GM12878 (cell line): Measurements from ENCODE around the gene SRC. TPM values are rescaled to one million over a fixed set of nuclear protein-coding genes. Genes with fewer than 3 reads are reported as not detected.

Experiments
- ATAC-seq: fragments of 200-7000 bp; cut with Tn5 transposase; 3 replicates; pipeline ENCODE4 v1.9.1; 2020; ENCODE audit warnings: mild to moderate bottlenecking, moderate library complexity
- BruUV-seq: library from RNA; stranded (reverse); fragments of 400-500 nt; replicated peaks from 2 replicates; lab custom pipeline; 2021; lab: Mats Ljungman, UMichigan
- CTCF ChIA-PET: fragments of 300-600 bp; sonication (Branson Sonifier 250); formaldehyde crosslinking; extraction: SDS; loops from one replicate; lab custom pipeline; 2021; ENCODE audit warnings: inconsistent platforms; lab: Yijun Ruan, JAX
- POLR2A ChIA-PET: fragments of 350-600 bp; formaldehyde crosslinking; extraction: SDS; loops from one replicate; lab custom pipeline; 2021; ENCODE audit warnings: inconsistent platforms; lab: Charles Lee
- RAD21 ChIA-PET: fragments of 300-600 bp; sonication (Branson Sonifier 250); formaldehyde crosslinking; loops from one replicate; lab custom pipeline; 2023; ENCODE audit warnings: antibody characterized with exemption; ENCODE audit not compliant: unreplicated experiment; lab: Charles Lee
- SMC1A ChIA-PET: fragments of 300-600 bp; sonication (Branson Sonifier 250); formaldehyde crosslinking; loops from one replicate; lab custom pipeline; 2023; ENCODE audit not compliant: unreplicated experiment, uncharacterized antibody; lab: Charles Lee
- DNase-seq: peaks from one replicate; pipeline ENCODE4 v3.0.0-alpha.2; 2011; ENCODE audit warnings: low read depth, low spot score
- FAIRE-seq: peaks from 3 replicates; lab custom pipeline; 2011; peaks lifted over from hg19 to GRCh38; lab: Jason Lieb, UNC
- H2AFZ ChIP-seq: 2 replicates; pipeline ENCODE4 v1.6.0; 2011; ENCODE audit warnings: low read depth, low read length, control low read depth; ENCODE audit not compliant: control insufficient read depth
- H3K27ac ChIP-seq: 2 replicates; pipeline ENCODE4 v1.5.1; 2011; ENCODE audit warnings: control low read depth; ENCODE audit not compliant: control insufficient read depth, insufficient read depth
- H3K27me3 ChIP-seq, 2 experiments: replicated peaks in 1 of 2; 2 replicates each; pipeline versions ENCODE4 v1.6.0 to v1.6.1; 2011; ENCODE audit warnings: low read length in 1 of 2; ENCODE audit not compliant: control insufficient read depth in 2 of 2, insufficient read depth in 2 of 2
- H3K36me3 ChIP-seq, 2 experiments: 2 replicates each; pipeline ENCODE4 v1.5.1; 2011; ENCODE audit warnings: low read length in 1 of 2; ENCODE audit not compliant: control insufficient read depth in 2 of 2, insufficient read depth in 2 of 2
- H3K4me1 ChIP-seq: 2 replicates; pipeline ENCODE4 v1.6.1; 2011; ENCODE audit warnings: mild to moderate bottlenecking, low read length, moderate library complexity, mixed read lengths; ENCODE audit not compliant: control insufficient read depth, insufficient read depth
- H3K4me2 ChIP-seq: 2 replicates; pipeline ENCODE4 v1.6.0; 2011; ENCODE audit warnings: control low read depth; ENCODE audit not compliant: control insufficient read depth, insufficient read depth
- H3K4me3 ChIP-seq: fragments of 200-600 bp; sonication (generic); 2 replicates; pipeline ENCODE4 v1.5.1; 2016
- H3K79me2 ChIP-seq: 2 replicates; pipeline ENCODE4 v1.6.0; 2011; ENCODE audit warnings: low read length; ENCODE audit not compliant: control insufficient read depth, insufficient read depth
- H3K9ac ChIP-seq: 2 replicates; pipeline ENCODE4 v1.8.0; 2011; ENCODE audit warnings: low read length, control low read depth, mixed read lengths; ENCODE audit not compliant: control insufficient read depth, insufficient read depth
- H3K9me3 ChIP-seq: replicated peaks from 3 replicates; pipeline ENCODE4 v1.5.1; 2011; ENCODE audit warnings: mild to moderate bottlenecking, low read length; ENCODE audit not compliant: control insufficient read depth, insufficient read depth
- H4K20me1 ChIP-seq: 2 replicates; pipeline ENCODE4 v1.6.0; 2011; ENCODE audit not compliant: control insufficient read depth, insufficient read depth
- ASH2L ChIP-seq: fragments of 300-600, 200-600 bp; sonication (generic); IDR thresholded peaks from 2 replicates; pipeline ENCODE4 v1.6.1; 2017; ENCODE audit warnings: low read depth, mild to moderate bottlenecking, borderline replicate concordance
- HDGF ChIP-seq: fragments of 450-650 bp; IDR thresholded peaks from 2 replicates; pipeline ENCODE4 v1.6.1; 2016; ENCODE audit warnings: antibody characterized with exemption
- KDM1A ChIP-seq: fragments of 200-600 bp; sonication (generic); IDR thresholded peaks from 2 replicates; pipeline ENCODE4 v1.6.1; 2016; ENCODE audit warnings: borderline replicate concordance
- MLLT1 ChIP-seq: fragments of 450-650 bp; IDR thresholded peaks from 2 replicates; pipeline ENCODE4 v1.6.1; 2016; ENCODE audit warnings: mild to moderate bottlenecking
- MYB ChIP-seq: fragments of 150-350 bp; IDR thresholded peaks from 2 replicates; pipeline ENCODE4 v1.6.1; 2014; ENCODE audit warnings: mild to moderate bottlenecking, low read depth, low read length, borderline replicate concordance
- POLR2A ChIP-seq: IDR thresholded peaks from 2 replicates; pipeline ENCODE4 v1.6.1; 2011; ENCODE audit warnings: low read depth, mild to moderate bottlenecking, low read length
- POU2F2 ChIP-seq: IDR thresholded peaks from 3 replicates; pipeline ENCODE4 v1.6.1; 2011; ENCODE audit warnings: low read depth, mild to moderate bottlenecking, low read length, borderline replicate concordance
- RELA ChIP-seq: fragments of 450-650 bp; IDR thresholded peaks from 2 replicates; pipeline ENCODE4 v1.8.0; 2014; ENCODE audit warnings: borderline replicate concordance; ENCODE audit not compliant: partially characterized antibody
- REST ChIP-seq: IDR thresholded peaks from 2 replicates; pipeline ENCODE4 v1.6.1; 2012; ENCODE audit warnings: mild to moderate bottlenecking, low read depth, low read length
- WGBS: methylation state at CpG from one replicate; pipeline ENCODE4 v1.1.6; 2016; ENCODE audit warnings: low lambda C conversion rate; ENCODE audit not compliant: insufficient replicate concordance, insufficient coverage; ENCODE audit errors: missing lambda C conversion rate; 5-methylcytosine and 5-hydroxymethylcytosine counted together
- in situ Hi-C: fragments of 300-500 bp; cut with MboI; formaldehyde crosslinking; loops from 9 replicates; pipeline ENCODE4 v1.14.3; 2018; ENCODE audit warnings: mixed read lengths
- intact Hi-C: fragments of 100-400 bp; cut with micrococcal nuclease; formaldehyde crosslinking; loops from one replicate; pipeline ENCODE4 v1.14.2; 2022; ENCODE audit not compliant: unreplicated experiment
- polyA plus RNA-seq, 11 experiments: library from polyadenylated mRNA; depleted of rRNA in 4 of 11; unstranded in 6 of 11; stranded (reverse) in 5 of 11; fragments of >200 nt; fragmentation: Nextera tagmentation in 4 of 11; fragmentation: Illumina TruSeq in 1 of 11; extraction: Ambion mirVana in 4 of 11; extraction: Trizol in 1 of 11; gene quantifications; 1 replicate in 1 of 11; 2 replicates in 10 of 11; pipeline versions ENCODE4 v1.2.1 to v1.2.3, GENCODE V29; 2011 to 2016; ENCODE audit warnings: inconsistent platforms in 2 of 11, missing spikeins in 2 of 11, low read depth in 1 of 11
- total RNA-seq, 4 experiments: library from RNA; depleted of rRNA in 3 of 4; stranded (reverse); fragments of >200 nt in 3 of 4; fragmentation: Illumina TruSeq in 1 of 4; extraction: Trizol in 1 of 4; gene quantifications; 2 replicates each; pipeline versions ENCODE4 v1.2.1 to v1.2.3, GENCODE V29; 2013 to 2021

The SRC gene
- total and polyA plus RNA-seq, 10 of the 15 experiments (the other 5 are each of a cell fraction or from before 2014, with no cell fraction given), result 0.60 to 71.3 (median 27.2) TPM

GRCh38 chr20:37358366-37359150 is 12.6 kb downstream of the SRC start (continued):
- no peak for TF ChIP-seq REST
- no peak for TF ChIP-seq RELA
- TF ChIP-seq KDM1A, result no peak
- no peak for TF ChIP-seq MYB
- no peak for TF ChIP-seq ASH2L
- no peak for TF ChIP-seq POU2F2

- Histone ChIP-seq H3K79me2 (peaks cover 85% of the 10 kb centered on the region), H3K36me3 (peaks cover 10 to 38% of the 10 kb centered on the region in 2 experiments; a peak in 3 of 4 replicates), H3K27ac (no peak overlapping the region; the same call in 1 of the 2 replicates), H3K27me3 (no peaks in the 10 kb centered on the region), H3K4me1 (peaks cover 48% of the 10 kb centered on the region), H4K20me1 (0 out of 2 replicates have a peak, but pooled peaks cover 3% of the 10 kb centered on the region), H3K9ac (no peak overlapping the region), H3K4me3 (no peak overlapping the region), H3K4me2 (no peak overlapping the region; the same call in 1 of the 2 replicates), H3K9me3 (no peaks in the 10 kb centered on the region), H2AFZ (no peak overlapping the region)
- ATAC-seq (no peak), FAIRE-seq (no peak), DNase-seq (no peak)
- in situ Hi-C loops (no loop called here), intact Hi-C loops (no loop called here)
- 96% methylated on average over 9 of the region's 9 CpGs for WGBS
- CTCF ChIA-PET, result no interaction called here
- POLR2A ChIA-PET, result no interaction called here
- no peak for TF ChIP-seq HDGF
- peak; percentile 49 for TF ChIP-seq POLR2A
- TF ChIP-seq MLLT1, result no peak
- RAD21 ChIA-PET, result interaction anchor here (0.5 to 1.6 kb wide), 2 partner anchors 88 to 168 kb away, joined by 3 to 7 read pairs; no protein-coding TSS in a partner anchor
- BruUV-seq, result no TSS peak
- SMC1A ChIA-PET, result no interaction called here
Observed at GRCh38 chr20:37359331-37359730, 13.4 kb downstream of the SRC start.
